Loucy (cell line): ENCODE measurements around the gene ANO9.

Source experiments
- CTCF ChIP-seq: fragments of 200-600 bp; sonication (generic); conservative IDR thresholded peaks from 2 replicates; pipeline ENCODE4 v1.5.1; 2014; ENCODE audit warnings: mild to moderate bottlenecking, antibody characterized with exemption, low read length
- EZH2phosphoT487 ChIP-seq: fragments of 200-600 bp; IDR thresholded peaks from 2 replicates; pipeline ENCODE4 v1.6.1; 2018; ENCODE audit warnings: antibody characterized with exemption, mild to moderate bottlenecking, moderate library complexity, borderline replicate concordance

- TF ChIP-seq CTCF (peak; percentile 25), EZH2phosphoT487 (no peak)
These were observed 32.0 kb downstream of the ANO9 start for GRCh38 chr11:409600-410483.
